GM23248 (cell line): ENCODE measurements around the gene CDC27.

Experiments used
- EZH2 ChIP-seq: fragments of 200-600 bp; sonication (generic); IDR thresholded peaks from 2 replicates; pipeline ENCODE4 v1.6.1; 2018; ENCODE audit warnings: antibody characterized with exemption, mild to moderate bottlenecking; ENCODE audit not compliant: insufficient read depth, poor library complexity, severe bottlenecking
- EZH2phosphoT487 ChIP-seq: fragments of 200-600 bp; sonication (generic); IDR thresholded peaks from 2 replicates; pipeline ENCODE4 v1.6.1; 2018; ENCODE audit warnings: antibody characterized with exemption, moderate library complexity, mild to moderate bottlenecking, low read depth; ENCODE audit not compliant: insufficient read depth

DNA sequence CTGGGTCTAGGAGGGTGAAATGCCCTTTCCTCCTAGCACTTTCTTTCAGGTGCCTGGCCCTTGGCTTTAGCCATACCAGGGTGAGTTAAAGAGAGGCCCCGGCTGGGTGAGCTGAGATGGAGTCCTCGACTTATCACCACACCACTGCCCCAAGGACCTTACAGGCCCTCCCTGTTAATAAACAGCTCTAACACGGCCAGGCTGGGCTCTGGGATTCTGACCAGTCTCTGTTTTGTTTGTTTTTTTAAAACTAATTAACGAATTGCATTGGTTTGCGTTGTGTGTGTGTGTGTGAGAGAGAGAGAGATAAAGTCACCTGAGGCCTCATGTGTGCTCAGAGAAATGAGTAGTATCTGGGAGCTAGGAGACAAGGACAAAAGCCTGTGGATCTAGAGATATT is 34.4 kb upstream of the CDC27 start:
- TF ChIP-seq EZH2: no peak
- TF ChIP-seq EZH2phosphoT487: no peak
